Measurements from ENCODE around the gene CLTB.

GRCh38 chr5:176420086-176420485, 3.7 kb upstream of the CLTB start:
- TF ChIP-seq CTCF (IDR thresholded peaks at IDR 0.05; ENCODE audit: low read depth, low read length, missing input control), result no peak
- TF ChIP-seq MAX (IDR thresholded peaks at IDR 0.05), result no peak
- TF ChIP-seq FOXA1 (IDR thresholded peaks at IDR 0.05), result no peak
- TF ChIP-seq RAD21 (IDR thresholded peaks at IDR 0.05), result no peak
- no peak for TF ChIP-seq HNF4G (IDR thresholded peaks at IDR 0.05)
- TF ChIP-seq SP1 (IDR thresholded peaks at IDR 0.05), result no peak
- TF ChIP-seq GABPA (IDR thresholded peaks at IDR 0.05 in 1 of 2, conservative IDR thresholded peaks at IDR 0.05 in 1 of 2), result no peak
- TF ChIP-seq ATF3 (IDR thresholded peaks at IDR 0.05), result no peak
- TF ChIP-seq JUND (IDR thresholded peaks at IDR 0.05), result no peak
- TF ChIP-seq ZBTB33 (IDR thresholded peaks at IDR 0.05), result no peak

Data from liver (tissue), 3 donors.